Lung (tissue), 12 donors: ENCODE data around the gene ARAP2. TPM values are rescaled to one million over a fixed set of nuclear protein-coding genes. Genes with fewer than 3 reads are reported as not detected.

Experiments used
- ATAC-seq: fragments of 200-7000 bp; cut with Tn5 transposase; one replicate; pipeline ENCODE4 v1.9.1; 2020; ENCODE audit warnings: moderate number of reproducible peaks; ENCODE audit not compliant: insufficient read depth, low FRiP score
- DNase-seq, 3 donors: peaks; one replicate each; pipeline ENCODE4 v3.0.0-alpha.2; 2013 to 2017
- H3K27ac ChIP-seq, 2 donors: one replicate each; pipeline ENCODE4 v1.5.1; 2013; ENCODE audit warnings: mild to moderate bottlenecking in 2 of 2, moderate library complexity in 2 of 2, control low read depth in 1 of 2, inconsistent platforms in 1 of 2, low read depth in 1 of 2, low read length in 1 of 2
- H3K27me3 ChIP-seq, 3 donors: one replicate each; pipeline ENCODE4 v1.5.1; 2013; ENCODE audit warnings: low read length in 2 of 3; ENCODE audit not compliant: control insufficient read depth in 3 of 3, insufficient read depth in 3 of 3
- H3K36me3 ChIP-seq, 4 donors: one replicate each; pipeline ENCODE4 v1.5.1; 2013; ENCODE audit warnings: low read length in 4 of 4, mild to moderate bottlenecking in 1 of 4, moderate library complexity in 1 of 4; ENCODE audit not compliant: control insufficient read depth in 4 of 4, insufficient read depth in 4 of 4
- H3K4me1 ChIP-seq, 5 donors: one replicate each; pipeline ENCODE4 v1.5.1; 2013; ENCODE audit warnings: low read length in 5 of 5, mild to moderate bottlenecking in 2 of 5, moderate library complexity in 1 of 5; ENCODE audit not compliant: control insufficient read depth in 5 of 5, insufficient read depth in 5 of 5
- H3K4me3 ChIP-seq: one replicate; pipeline ENCODE4 v1.5.1; 2013; ENCODE audit warnings: mild to moderate bottlenecking, control low read depth, moderate library complexity
- H3K9ac ChIP-seq, 2 donors: one replicate each; pipeline ENCODE4 v1.5.1; 2013; ENCODE audit warnings: low read length in 2 of 2, control low read depth in 1 of 2; ENCODE audit not compliant: insufficient read depth in 1 of 2
- H3K9me3 ChIP-seq, 4 donors: one replicate each; pipeline ENCODE4 v1.5.1; 2013; ENCODE audit warnings: low read length in 3 of 4, mild to moderate bottlenecking in 1 of 4, moderate library complexity in 1 of 4; ENCODE audit not compliant: control insufficient read depth in 4 of 4, insufficient read depth in 3 of 4
- CTCF ChIP-seq: IDR thresholded peaks from 2 replicates; pipeline ENCODE4 v1.5.1; 2012; ENCODE audit warnings: mild to moderate bottlenecking; ENCODE audit errors: control extremely low read depth, extremely low read depth
- WGBS, 2 donors: extraction: QIAGEN DNeasy Blood & Tissue Kit; methylation state at CpG; one replicate each; pipeline ENCODE4 v1.1.7; 2013; 5-methylcytosine and 5-hydroxymethylcytosine counted together
- polyA plus RNA-seq, 2 donors: library from polyadenylated mRNA; stranded (reverse); fragments of 200-250 nt; gene quantifications; one replicate each; pipeline ENCODE4 v1.2.1, GENCODE V29; 2013
- total RNA-seq, 2 donors: library from RNA; depleted of rRNA in 1 of 2; stranded (reverse); fragments of >200 nt in 1 of 2; gene quantifications; one replicate each; pipeline ENCODE4 v1.2.1, GENCODE V29; 2014 to 2021
- donor health status: control.
- donor health status: control.
- donor health status: Bipolar disorder and iron deficiency.
- donor health status: healthy.
- donor health status: DM: yes; HTN: yes; CAD: no.

The ARAP2 gene
- total and polyA plus RNA-seq, 4 donors, result 5.9 to 77.8 (median 20.2) TPM

DNA sequence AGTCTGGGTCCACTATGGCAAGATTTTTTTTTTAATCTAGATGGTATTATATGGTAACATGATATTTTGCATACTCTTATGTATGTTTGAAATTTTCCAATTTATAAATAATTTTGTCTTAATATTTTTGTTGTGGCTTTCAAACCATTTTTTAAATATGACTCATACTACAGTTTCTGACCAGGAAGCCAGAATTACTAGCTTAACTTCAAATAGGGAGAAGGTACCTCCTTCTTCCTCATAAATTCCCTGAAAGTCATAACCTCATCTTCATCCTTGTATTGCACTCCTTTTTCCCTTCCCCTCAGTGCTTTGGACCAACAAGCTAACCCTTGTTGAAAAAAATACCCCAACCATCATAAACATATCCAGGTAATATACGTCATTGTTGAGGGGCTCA is 21.6 kb downstream of the ARAP2 start:
- no peaks in the 10 kb centered on the region for H3K4me1 ChIP-seq
- H3K9me3 ChIP-seq, result peaks cover 0 to 3% (median 0%) of the 10 kb centered on the region in 4 donors
- 85 to 91% methylated on average over 1 of the region's 1 CpG for WGBS, 2 donors
- no peak overlapping the region for H3K9ac ChIP-seq
- H3K4me3 ChIP-seq, result no peak overlapping the region
- H3K27me3 ChIP-seq, result no peaks in the 10 kb centered on the region
- no peak for DNase-seq
- H3K36me3 ChIP-seq, result no peaks in the 10 kb centered on the region
- ATAC-seq, result no peak
- no peak for TF ChIP-seq CTCF
- H3K27ac ChIP-seq, result no peak overlapping the region

- no peak overlapping the region for H3K9ac ChIP-seq
- no peaks in the 10 kb centered on the region for H3K4me1 ChIP-seq
- DNase-seq, result no peak
- H3K27ac ChIP-seq, result no peak overlapping the region
- no peak overlapping the region for H3K4me3 ChIP-seq
- peaks cover 0 to 3% (median 0%) of the 10 kb centered on the region in 4 donors for H3K9me3 ChIP-seq
- no peak for ATAC-seq
- WGBS, 2 donors, result 82 to 89% methylated on average over 3 of the region's 3 CpGs
- H3K36me3 ChIP-seq, result no peaks in the 10 kb centered on the region
- H3K27me3 ChIP-seq, result no peaks in the 10 kb centered on the region
- no peak for TF ChIP-seq CTCF
These were observed 23.5 kb downstream of the ARAP2 start for GRCh38 chr4:36220776-36221175.

DNA sequence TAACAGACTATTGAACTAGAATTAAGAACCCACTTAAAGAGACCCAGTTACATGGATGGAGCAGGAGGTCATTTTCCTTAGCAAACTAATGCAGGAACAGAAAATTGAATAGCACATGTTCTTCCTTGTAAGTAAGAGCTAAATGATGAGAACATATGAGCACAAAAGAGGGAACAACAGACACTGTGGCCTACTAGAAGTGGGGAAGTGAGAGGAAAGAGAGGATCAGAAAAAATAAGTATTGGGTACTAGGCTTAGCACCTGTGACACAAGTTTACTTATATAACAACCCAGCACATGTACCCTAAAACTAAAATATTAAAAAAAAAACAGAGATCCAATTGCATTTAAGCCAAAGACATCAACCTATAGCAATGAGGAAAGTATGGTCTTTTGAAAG is 26.2 kb downstream of the ARAP2 start:
- Histone ChIP-seq H3K36me3 (no peaks in the 10 kb centered on the region), H3K4me1 (no peaks in the 10 kb centered on the region), H3K9ac (no peak overlapping the region), H3K4me3 (no peak overlapping the region), H3K27me3 (no peaks in the 10 kb centered on the region), H3K27ac (no peak overlapping the region), H3K9me3 (peaks cover 0 to 3% (median 0%) of the 10 kb centered on the region in 4 donors)
- DNase-seq, result no peak
- no peak for TF ChIP-seq CTCF
- no peak for ATAC-seq

DNA sequence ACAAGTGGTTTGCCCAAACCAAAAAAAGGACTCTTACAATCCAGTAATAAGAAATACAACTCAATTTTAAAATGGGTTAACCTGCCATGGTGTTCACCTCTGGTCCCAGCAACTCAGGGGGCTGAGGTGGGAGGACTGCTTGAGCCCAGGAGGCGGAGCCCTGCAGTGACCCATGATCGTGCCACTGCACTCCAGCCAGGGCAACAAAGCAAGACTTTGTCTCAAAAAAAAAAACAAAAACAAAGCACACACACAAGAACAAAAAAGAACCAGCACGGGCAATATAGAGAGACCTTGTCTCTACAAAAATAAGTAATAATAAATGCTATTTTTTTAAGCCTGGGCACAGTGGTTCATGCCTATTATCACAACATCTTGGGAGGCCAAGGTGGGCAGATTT is 28.7 kb downstream of the ARAP2 start:
- Histone ChIP-seq H3K36me3 (no peaks in the 10 kb centered on the region), H3K27me3 (no peaks in the 10 kb centered on the region), H3K27ac (no peak overlapping the region), H3K4me1 (no peaks in the 10 kb centered on the region), H3K9ac (no peak overlapping the region), H3K9me3 (peaks cover 0 to 3% (median 0%) of the 10 kb centered on the region in 4 donors), H3K4me3 (no peak overlapping the region)
- DNase-seq (no peak), ATAC-seq (no peak)
- WGBS, 2 donors, result 93 to 98% methylated on average over 3 of the region's 3 CpGs
- no peak for TF ChIP-seq CTCF
